ENCODE results near the gene PAGE5.

PAGE5 gene, protein sequence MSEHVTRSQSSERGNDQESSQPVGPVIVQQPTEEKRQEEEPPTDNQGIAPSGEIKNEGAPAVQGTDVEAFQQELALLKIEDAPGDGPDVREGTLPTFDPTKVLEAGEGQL

DNA sequence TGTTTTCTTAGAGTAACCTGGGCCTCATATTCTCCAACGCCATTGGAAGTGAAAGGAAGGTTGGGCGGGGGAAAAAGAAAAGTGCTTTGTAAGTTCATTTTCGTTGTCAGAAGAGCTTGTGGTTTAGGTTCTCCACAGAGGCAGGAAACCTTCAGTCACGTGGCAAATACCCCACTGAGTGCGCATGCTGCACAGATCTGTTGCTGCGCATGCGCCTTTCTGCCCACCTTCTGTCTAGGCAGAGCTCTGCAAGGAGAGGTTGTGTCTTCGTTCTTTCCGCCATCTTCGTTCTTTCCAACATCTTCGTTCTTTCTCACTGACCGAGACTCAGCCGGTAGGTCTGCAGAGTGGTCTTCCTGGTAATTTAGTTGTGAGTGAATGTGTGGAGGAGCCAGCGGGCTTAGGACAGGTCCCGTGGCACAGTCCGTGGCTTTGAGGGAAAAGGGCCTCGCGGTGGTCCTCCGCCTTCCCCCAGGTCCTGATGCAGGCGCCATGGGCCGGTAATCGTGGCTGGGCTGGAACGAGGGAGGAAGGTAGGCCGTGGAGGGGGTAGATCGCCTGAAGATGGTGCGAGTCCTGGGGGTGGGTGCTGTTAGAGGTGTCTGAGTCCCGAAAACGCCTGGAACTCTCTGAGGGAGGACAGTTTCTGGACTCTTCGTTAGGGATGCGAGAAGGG is at the start of gene PAGE5:
Gene PAGE5, plus strand, starts transcription at position 228 of the 676 bp plus-strand sequence. CDS start 1,037 bp downstream, outside the sequence.
- DNase-seq (ENCODE audit: low spot score) = no peak

DNA sequence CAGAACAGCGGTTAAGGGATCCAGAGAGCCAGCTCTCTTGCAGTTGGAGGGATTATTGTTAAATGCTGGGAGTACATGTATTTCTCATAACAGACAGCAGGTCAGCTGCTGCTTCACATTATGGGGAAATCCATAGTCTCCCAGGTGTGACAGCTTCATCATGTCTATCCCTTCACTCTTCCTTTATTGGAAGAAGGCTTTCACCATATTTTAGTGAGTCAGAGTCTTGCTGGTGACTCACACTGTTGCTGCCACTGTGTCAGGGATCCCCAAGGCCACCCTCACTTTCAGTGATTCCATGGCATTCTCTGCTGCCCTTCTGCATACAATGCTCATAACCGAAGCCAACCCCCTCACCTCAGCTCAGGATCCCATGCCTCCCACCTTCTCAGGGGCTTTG is 32.9 kb upstream of the PAGE5 start:
- DNase-seq (ENCODE audit: low spot score) = peak; percentile 69

DNA sequence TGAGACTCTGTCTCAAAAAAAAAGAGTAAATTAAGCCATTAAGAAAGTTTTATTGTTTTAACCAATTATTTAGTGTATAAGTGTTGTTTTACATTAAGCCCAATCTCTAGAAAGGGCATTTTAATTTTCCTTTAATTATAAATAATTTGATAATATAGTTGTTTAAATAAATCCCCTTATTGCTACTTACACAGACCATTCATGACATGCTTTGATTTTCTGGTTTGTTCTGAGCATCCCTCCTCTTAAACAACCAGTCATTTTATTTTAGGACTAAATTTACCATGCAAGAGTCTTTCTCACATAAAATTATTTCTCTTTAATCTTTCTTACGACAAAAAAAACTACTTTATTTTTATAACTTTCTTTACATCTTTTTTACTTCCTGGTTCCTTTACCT is 23.5 kb upstream of the PAGE5 start:
- DNase-seq (ENCODE audit: low spot score) = no peak

DNA sequence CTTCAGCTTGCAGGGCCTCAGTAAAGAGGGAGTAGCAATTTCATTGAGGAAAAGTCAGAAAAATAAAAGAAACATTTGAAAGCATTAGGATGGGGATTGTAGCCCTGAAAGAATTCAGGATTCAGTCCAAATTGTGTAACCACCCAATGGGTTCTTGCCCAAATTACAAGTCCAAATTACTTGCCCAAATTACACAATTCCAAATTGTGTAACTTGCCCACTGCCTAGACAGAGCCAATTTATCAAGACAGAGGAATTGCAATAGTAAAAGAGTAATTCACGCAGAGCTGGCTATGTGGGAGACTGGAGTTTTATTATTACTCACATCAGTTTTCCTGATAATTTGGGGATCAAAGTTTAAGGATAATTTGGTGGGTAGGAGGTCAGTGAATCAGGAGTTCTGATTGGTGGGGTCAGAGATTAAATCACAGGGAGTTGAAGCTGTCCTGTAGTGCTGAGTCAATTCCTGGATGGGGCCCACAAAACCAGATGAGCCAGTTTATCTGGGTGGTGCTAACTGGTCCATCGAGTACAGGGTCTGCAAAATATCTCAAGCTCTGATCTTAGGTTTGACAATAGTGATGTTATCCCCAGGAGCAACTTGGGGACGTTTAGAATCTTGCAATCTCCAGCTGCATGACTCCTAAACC is 18.1 kb upstream of the PAGE5 start:
- DNase-seq (ENCODE audit: low spot score) = no peak

DNA sequence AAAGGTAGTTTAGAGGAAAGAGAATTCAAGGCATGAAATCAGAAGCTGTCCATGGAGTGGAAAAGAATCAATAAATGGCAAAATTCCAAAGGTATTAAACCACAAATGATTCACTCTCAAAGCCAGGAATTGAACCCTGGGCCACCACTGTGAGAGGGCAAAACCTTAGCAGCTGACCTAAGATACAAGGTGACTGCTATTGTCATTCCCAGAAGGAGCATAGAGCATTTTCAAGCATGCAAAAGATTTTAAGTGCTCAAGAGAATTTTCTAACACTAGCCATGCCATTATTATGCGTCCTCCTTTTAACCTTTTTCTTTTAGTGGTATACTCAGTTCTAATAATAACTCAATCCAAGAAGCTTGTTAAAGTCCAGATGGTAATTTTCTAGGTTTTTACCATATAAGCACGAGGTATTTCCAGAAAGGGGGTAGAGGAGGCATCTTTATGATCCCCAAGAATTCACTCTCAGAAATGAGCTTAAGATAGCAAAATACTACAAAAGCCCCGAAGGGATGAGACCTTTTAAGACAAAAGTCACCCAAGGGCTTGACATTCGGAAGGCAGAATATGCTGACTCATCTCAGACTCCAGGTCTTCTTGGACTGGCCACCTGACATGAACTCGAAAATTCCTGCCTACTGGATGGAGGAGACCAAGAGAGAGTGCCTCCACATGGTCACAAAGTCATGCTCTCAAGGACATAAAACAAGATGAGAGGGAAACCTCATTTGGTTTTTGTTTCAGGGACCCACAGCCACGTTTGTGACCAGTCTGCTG is 13.8 kb upstream of the PAGE5 start:
- peak; percentile 42 for DNase-seq (ENCODE audit: low spot score)

DNA sequence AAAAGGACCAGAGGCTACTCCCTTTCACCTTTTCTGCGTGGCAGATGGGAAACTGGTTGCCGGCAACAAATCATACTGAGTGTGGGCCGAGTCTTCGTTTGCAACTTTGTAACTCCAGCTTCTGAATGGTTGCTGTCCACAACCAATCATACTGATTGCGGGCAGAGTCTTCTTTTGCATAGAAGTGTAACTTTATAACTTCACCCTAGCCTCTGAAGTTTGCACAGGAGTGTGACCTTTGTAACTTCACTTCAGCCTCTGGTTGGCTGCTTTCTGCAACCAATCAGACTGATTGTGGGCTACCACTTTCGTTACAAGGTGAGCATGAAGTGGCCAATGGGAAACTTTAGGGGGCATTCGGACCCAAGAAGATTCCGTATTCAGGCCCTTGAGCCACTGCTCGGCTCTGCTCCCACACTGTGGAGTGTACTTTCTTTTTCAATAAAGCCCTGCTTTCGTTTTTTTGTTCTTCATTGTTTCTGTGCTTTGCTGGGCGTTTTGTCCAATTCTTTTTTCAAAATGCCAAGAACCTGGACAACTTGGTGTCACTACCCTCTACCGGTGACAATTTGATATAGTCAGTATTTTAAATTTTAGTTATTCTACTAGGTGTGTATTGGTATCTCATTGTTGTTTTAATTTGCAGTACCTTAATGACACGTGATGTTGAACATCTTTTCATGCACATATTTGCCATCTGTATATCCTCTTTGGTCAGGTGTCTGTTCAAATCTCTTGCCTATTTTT is 9.0 kb upstream of the PAGE5 start:
- DNase-seq (ENCODE audit: low spot score) = peak; percentile 10

DNA sequence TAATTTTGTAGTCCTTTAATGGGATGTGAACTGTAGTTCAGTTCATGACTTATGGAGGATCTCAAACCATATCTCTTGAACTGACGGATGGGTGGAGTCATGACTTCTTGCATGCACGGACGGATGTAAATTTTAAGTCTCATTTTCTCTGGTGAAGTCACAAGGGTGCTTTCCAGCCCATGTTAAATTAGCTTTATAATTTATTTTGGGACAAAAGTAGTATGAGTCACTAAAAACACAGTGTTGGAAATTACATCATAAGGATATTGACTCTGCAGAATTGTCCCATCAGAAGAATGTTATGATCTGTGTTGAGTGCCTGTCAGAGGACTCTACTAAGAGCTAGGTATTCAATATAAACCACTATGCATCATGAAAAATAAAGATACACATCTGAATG is 6.8 kb upstream of the PAGE5 start:
- DNase-seq (ENCODE audit: low spot score) = peak; percentile 3

DNA sequence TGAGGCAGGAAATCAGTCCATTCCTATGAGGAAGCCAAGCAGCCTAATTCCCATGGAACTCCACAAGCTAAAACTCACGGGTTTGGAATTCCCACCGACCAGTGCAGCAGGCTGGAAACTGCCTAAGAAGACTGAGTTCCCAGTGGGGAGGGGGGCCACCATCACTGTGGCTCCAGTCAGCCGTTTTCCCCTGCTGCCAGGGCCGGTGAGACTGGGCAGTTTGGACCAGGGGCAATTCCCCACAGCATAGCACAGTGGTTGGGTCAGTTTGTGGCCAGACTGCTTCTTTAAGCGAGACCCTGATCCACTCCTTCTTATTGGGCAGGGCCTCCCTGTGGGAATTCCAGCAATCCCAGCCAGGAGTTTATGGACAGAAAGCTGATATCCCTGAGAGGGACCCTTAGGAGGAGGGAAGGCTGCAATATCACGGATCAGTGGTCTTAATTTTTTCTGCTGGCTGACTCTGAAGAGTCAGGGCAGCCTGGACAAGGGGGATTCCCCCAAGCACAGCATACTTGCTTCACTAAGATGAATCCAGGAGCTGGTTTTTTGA is 20.7 kb downstream of the PAGE5 start:
- peak; percentile 86 for DNase-seq (ENCODE audit: low spot score)

DNA sequence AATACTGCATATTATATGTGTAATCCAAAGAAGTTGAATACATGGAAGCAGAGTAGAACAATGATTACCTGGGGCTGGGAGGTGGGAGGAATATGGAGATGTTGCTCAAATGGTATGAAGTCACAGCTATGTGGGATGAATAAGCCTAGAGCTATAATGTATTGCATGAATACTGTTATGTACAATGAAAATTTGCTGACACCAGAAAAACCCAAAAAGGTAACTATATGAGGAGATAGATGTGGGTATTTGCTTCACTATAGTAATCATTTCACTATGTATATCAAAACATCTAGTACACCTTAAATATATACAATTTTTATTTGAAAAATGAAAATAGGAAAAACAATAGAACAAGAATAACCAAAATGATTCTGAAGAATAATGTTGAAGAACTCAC is 33.4 kb downstream of the PAGE5 start:
- DNase-seq (ENCODE audit: low spot score) = no peak

DNA sequence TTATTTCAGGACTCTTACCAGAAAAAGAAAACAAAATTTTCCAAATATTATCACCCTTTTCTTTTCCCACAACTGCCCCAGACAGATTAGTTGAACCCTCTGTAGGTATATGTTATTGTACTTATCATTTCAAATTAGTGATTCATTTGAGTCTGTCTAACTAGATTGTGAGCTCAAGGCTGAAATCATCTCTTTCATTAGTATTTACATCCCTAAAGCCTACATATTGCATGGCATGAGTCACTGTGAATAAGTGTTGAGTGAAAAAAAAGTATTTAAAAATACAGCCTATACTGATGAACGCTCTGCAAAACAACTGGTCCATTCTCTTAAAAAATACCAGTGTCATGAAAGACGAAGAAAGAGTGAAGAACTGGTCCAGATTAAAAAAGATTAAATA is 40.7 kb downstream of the PAGE5 start:
- no peak for DNase-seq (ENCODE audit: low spot score)

DNA sequence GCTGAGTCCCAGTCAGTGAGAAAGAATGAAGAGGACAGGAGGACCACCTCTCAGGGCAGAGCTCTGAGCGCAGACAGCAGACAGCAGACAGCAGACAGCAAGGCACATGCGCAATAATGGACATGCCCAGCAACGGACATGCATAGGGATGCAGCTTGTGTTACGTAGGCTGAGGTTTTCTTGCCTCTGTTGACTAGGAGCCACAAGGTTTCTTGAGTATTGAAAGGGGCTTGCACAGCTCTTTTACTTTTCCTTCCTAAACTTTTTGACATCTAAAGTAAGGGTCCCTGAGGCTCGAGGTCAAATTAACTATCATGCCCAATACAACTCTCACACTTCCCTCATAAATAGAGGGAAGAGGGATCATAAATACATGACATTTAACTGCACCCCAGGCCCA is 44.7 kb downstream of the PAGE5 start, which contains the start of gene PAGE3:
Gene PAGE3, minus strand, starts transcription at position 101 of the 400 bp plus-strand sequence. CDS start 1,013 bp downstream, outside the sequence.
- DNase-seq (ENCODE audit: low spot score) = no peak

Measured in kidney tubule cell (primary cell).